NCI-H460 (cell line): ENCODE results near the gene PSMB3. TPM values are rescaled to one million over a fixed set of nuclear protein-coding genes. Genes with fewer than 3 reads are reported as not detected.
"Not testable (repeated sequence)": the region's sequence is repeated elsewhere in the genome, so short reads cannot be mapped to it uniquely, and the experiment has no call there.

Experiments
- DNase-seq: peaks from one replicate; pipeline ENCODE4 v3.0.0-alpha.2; 2016; ENCODE audit warnings: low read depth; ENCODE audit errors: extremely low read depth
- small RNA-seq, 2 experiments: library from RNA; depleted of rRNA; stranded (forward); fragments of <200 nt; gene quantifications; one replicate each; pipeline ENCODE3, GENCODE V24; 2014
- total RNA-seq: library from RNA; depleted of rRNA; stranded (reverse); fragments of >200 nt; shearing (Covaris generic); gene quantifications from 2 replicates; pipeline ENCODE4 v1.2.3, GENCODE V29; 2014; rRNA removed

PSMB3 gene
- total RNA-seq, 1 experiment from 2014 or later, result 232 TPM

- not testable (repeated sequence) for DNase-seq
Observed at GRCh38 chr17:38790148-38790707, 37.7 kb downstream of the PSMB3 start.

- no peak for DNase-seq
Observed at GRCh38 chr17:38791162-38791561, 38.6 kb downstream of the PSMB3 start.

- no peak for DNase-seq
Observed at GRCh38 chr17:38794221-38794620, 41.7 kb downstream of the PSMB3 start.

- DNase-seq, result no peak
Observed at GRCh38 chr17:38796451-38797157, 44.1 kb downstream of the PSMB3 start.

GRCh38 chr17:38797158-38797490 is 44.6 kb downstream of the PSMB3 start:
- DNase-seq, result no peak

GRCh38 chr17:38797828-38798227 is 45.3 kb downstream of the PSMB3 start:
- no peak for DNase-seq

- no peak for DNase-seq
Observed at GRCh38 chr17:38798614-38799500, 46.3 kb downstream of the PSMB3 start.

- DNase-seq, result peak; percentile 96
Observed at GRCh38 chr17:38799501-38800236, 47.1 kb downstream of the PSMB3 start, which contains the start of gene PIP4K2B. Gene PIP4K2B (minus strand): TSS chr17:38799556. CDS start chr17:38799424, 132 bp downstream.

- no peak for DNase-seq
Observed at GRCh38 chr17:38800237-38800760, 47.8 kb downstream of the PSMB3 start.

GRCh38 chr17:38809828-38810227 is 57.3 kb downstream of the PSMB3 start:
- no peak for DNase-seq

Small RNA genes within 50 kb of the gene (small RNA-seq; reads per million reads assigned to genes)
- gene MIR4726, result 0 to 0.02 reads per million in 2 experiments
- gene RNA5SP440, result 0.10 to 0.59 reads per million in 2 experiments
- gene RNU6-866P, result 0 reads per million in 2 experiments

Other genes starting within 250 kb of the PSMB3 start
- gene SRCIN1, start 146.8 kb upstream of the PSMB3 start, total RNA-seq, result 2.8 and 3.0 TPM in 2 replicates
- gene EPOP, start 77.8 kb upstream of the PSMB3 start, total RNA-seq, result 9.5 and 11.6 TPM in 2 replicates
- gene MLLT6, start 47.5 kb upstream of the PSMB3 start, total RNA-seq, result 39.0 and 39.3 TPM in 2 replicates
- 8.0 and 11.2 TPM in 2 replicates for gene CISD3, start 22.4 kb upstream of the PSMB3 start, total RNA-seq
- gene PCGF2, start 4.4 kb upstream of the PSMB3 start, total RNA-seq, result 9.1 and 10.4 TPM in 2 replicates
- 34.7 and 35.6 TPM in 2 replicates for gene PIP4K2B, start 46.8 kb downstream of the PSMB3 start, total RNA-seq
- 10.8 and 17.5 TPM in 2 replicates for gene CWC25, start 72.6 kb downstream of the PSMB3 start, total RNA-seq
- gene RPL23, start 101.0 kb downstream of the PSMB3 start, total RNA-seq, result 2,388 and 2,583 TPM in 2 replicates
- gene LASP1, start 117.3 kb downstream of the PSMB3 start, total RNA-seq, result 73.7 and 77.6 TPM in 2 replicates
- not detected in 2 replicates for gene FBXO47, start 214.7 kb downstream of the PSMB3 start, total RNA-seq